PC-3 (cell line): ENCODE measurements around the gene OR5K2.

ENCODE experiments used
- CTCF ChIP-seq: fragments of 300-600 bp; sonication (generic); conservative IDR thresholded peaks from 2 replicates; pipeline ENCODE4 v1.5.1; 2017; ENCODE audit warnings: antibody characterized with exemption, low read depth, mild to moderate bottlenecking, low read length
- EZH2 ChIP-seq: fragments of 300-600 bp; sonication (generic); IDR thresholded peaks from one replicate; pipeline ENCODE4 v1.6.1; 2017; ENCODE audit warnings: antibody characterized with exemption, mild to moderate bottlenecking, low read length; ENCODE audit not compliant: unreplicated experiment
- EZH2phosphoT487 ChIP-seq: fragments of 300-600 bp; sonication (generic); IDR thresholded peaks from 2 replicates; pipeline ENCODE4 v1.6.1; 2018; ENCODE audit warnings: mild to moderate bottlenecking, antibody characterized with exemption, low read length, borderline replicate concordance

GRCh38 chr3:98522544-98523281, 25.2 kb downstream of the OR5K2 start, which contains the start of gene CLDND1:
- TF ChIP-seq CTCF (no peak), EZH2 (no peak), EZH2phosphoT487 (no peak)
